ENCODE results near the gene TBC1D22B. TPM values are rescaled to one million over a fixed set of nuclear protein-coding genes. Genes with fewer than 3 reads are reported as not detected.
"Not testable (repeated sequence)": the region's sequence is repeated elsewhere in the genome, so short reads cannot be mapped to it uniquely, and the experiment has no call there.

TBC1D22B gene
- total and polyA plus RNA-seq, 7 donors, result 4.3 to 25.6 (median 9.0) TPM

GRCh38 chr6:37293426-37293825 lies 35.9 kb downstream of the TBC1D22B start:
- Histone ChIP-seq H3K27me3 (ENCODE audit: insufficient read depth in 3 of 3, low read length in 2 of 3) (no peaks in the 10 kb centered on the region), H3K4me3 (no peak overlapping the region), H3K9me3 (no peaks in the 10 kb centered on the region), H3K36me3 (ENCODE audit: insufficient read depth in 1 of 2, low read depth in 1 of 2) (peaks cover 12 to 75% of the 10 kb centered on the region in 2 donors), H3K4me1 (no peaks in the 10 kb centered on the region), H3K27ac (no peak overlapping the region)
- no peak for TF ChIP-seq CTCF (IDR thresholded peaks at IDR 0.05)
- ATAC-seq (no peak), DNase-seq (no peak)
- intact Hi-C loops (cut with DNase I), result no loop called here

- ATAC-seq; H3K4me1 ChIP-seq; DNase-seq; H3K27me3 ChIP-seq (ENCODE audit: insufficient read depth in 3 of 3, low read length in 2 of 3); H3K27ac ChIP-seq; H3K9me3 ChIP-seq; intact Hi-C loops (cut with DNase I); H3K4me3 ChIP-seq: not testable (repeated sequence)
- H3K36me3 ChIP-seq (ENCODE audit: insufficient read depth in 1 of 2, low read depth in 1 of 2), result peaks cover 5 to 62% of the 10 kb centered on the region in 2 donors
Measured at GRCh38 chr6:37297637-37298036, 40.1 kb downstream of the TBC1D22B start.

- Histone ChIP-seq H3K27ac (no peak overlapping the region), H3K4me1 (no peaks in the 10 kb centered on the region)
Measured at GRCh38 chr6:37298958-37299357, 41.4 kb downstream of the TBC1D22B start.

GRCh38 chr6:37299990-37300389 lies 42.4 kb downstream of the TBC1D22B start:
- H3K9me3 ChIP-seq, result no peaks in the 10 kb centered on the region
- H3K36me3 ChIP-seq (ENCODE audit: insufficient read depth in 1 of 2, low read depth in 1 of 2), result peaks cover 8 to 63% of the 10 kb centered on the region in 2 donors
- H3K27ac ChIP-seq, result no peak overlapping the region
- no peak overlapping the region for H3K4me3 ChIP-seq
- intact Hi-C loops (cut with DNase I), result no loop called here
- no peaks in the 10 kb centered on the region for H3K4me1 ChIP-seq
- no peak for TF ChIP-seq CTCF (IDR thresholded peaks at IDR 0.05)
- ATAC-seq, result no peak
- no peak for DNase-seq
- no peaks in the 10 kb centered on the region for H3K27me3 ChIP-seq (ENCODE audit: insufficient read depth in 3 of 3, low read length in 2 of 3)
- 59 to 84% (median 69%) methylated on average over 4 of the region's 4 CpGs for WGBS, 3 donors

More at GRCh38 chr6:37298958-37299357, 41.4 kb downstream of the TBC1D22B start:
- Histone ChIP-seq H3K9me3 (no peaks in the 10 kb centered on the region), H3K4me3 (no peak overlapping the region), H3K27me3 (ENCODE audit: insufficient read depth in 3 of 3, low read length in 2 of 3) (no peaks in the 10 kb centered on the region), H3K36me3 (ENCODE audit: insufficient read depth in 1 of 2, low read depth in 1 of 2) (peaks cover 11 to 62% of the 10 kb centered on the region in 2 donors)
- TF ChIP-seq CTCF (IDR thresholded peaks at IDR 0.05), result no peak
- ATAC-seq (no peak), DNase-seq (no peak)
- intact Hi-C loops (cut with DNase I), result no loop called here

GRCh38 chr6:37302086-37302686 lies 44.6 kb downstream of the TBC1D22B start:
- Histone ChIP-seq H3K36me3 (ENCODE audit: insufficient read depth in 1 of 2, low read depth in 1 of 2) (peaks cover 6 to 56% of the 10 kb centered on the region in 2 donors), H3K27ac (no peak overlapping the region), H3K27me3 (ENCODE audit: insufficient read depth in 3 of 3, low read length in 2 of 3) (no peaks in the 10 kb centered on the region), H3K9me3 (no peaks in the 10 kb centered on the region), H3K4me1 (no peaks in the 10 kb centered on the region), H3K4me3 (no peak overlapping the region)
- intact Hi-C loops (cut with DNase I), result no loop called here
- no peak for DNase-seq
- 75 to 91% (median 85%) methylated on average over 1 of the region's 1 CpG for WGBS, 3 donors
- TF ChIP-seq CTCF (IDR thresholded peaks at IDR 0.05), result no peak
- ATAC-seq, result no peak

Data from psoas muscle (tissue), 8 donors.